BJ (cell line): ENCODE data around the gene TP53I11. TPM values are rescaled to one million over a fixed set of nuclear protein-coding genes. Genes with fewer than 3 reads are reported as not detected.

Experiments used
- CTCF ChIA-PET: fragments of 350-600 bp; formaldehyde crosslinking; extraction: SDS; loops from one replicate; lab custom pipeline; 2021; ENCODE audit warnings: antibody characterized with exemption, inconsistent platforms; lab: Yijun Ruan, JAX
- POLR2A ChIA-PET: fragments of 300-600 bp; sonication (Branson Sonifier 250); formaldehyde crosslinking; extraction: SDS; loops from one replicate; lab custom pipeline; 2021; ENCODE audit warnings: antibody characterized with exemption; lab: Charles Lee
- DNase-seq: peaks from one replicate; pipeline ENCODE4 v3.0.0-alpha.2; 2011; ENCODE audit warnings: low read depth
- H3K27me3 ChIP-seq: 2 replicates; pipeline ENCODE4 v1.6.0; 2011; ENCODE audit warnings: low read length; ENCODE audit not compliant: control insufficient read depth, insufficient read depth
- H3K36me3 ChIP-seq: 2 replicates; pipeline ENCODE4 v1.5.1; 2011; ENCODE audit warnings: low read length; ENCODE audit not compliant: control insufficient read depth, insufficient read depth
- H3K4me3 ChIP-seq: 2 replicates; pipeline ENCODE4 v1.5.1; 2011; ENCODE audit warnings: low read depth, mild to moderate bottlenecking, control low read depth, low read length
- polyA plus RNA-seq: library from polyadenylated mRNA; depleted of rRNA; stranded (reverse); fragments of >200 nt; gene quantifications from 2 replicates; pipeline ENCODE4 v1.2.3, GENCODE V29; 2011; rRNA removed
- TF ChIP-seq, protein P1 (sequence below): IDR thresholded peaks from 2 replicates; pipeline ENCODE4 v1.5.1; 2011; ENCODE audit warnings: low read depth, mild to moderate bottlenecking, control low read depth, inconsistent platforms, low read length, moderate library complexity; ENCODE audit not compliant: insufficient read depth

TP53I11 gene
- polyA plus RNA-seq, 1 experiment: 29.6 TPM

DNA sequence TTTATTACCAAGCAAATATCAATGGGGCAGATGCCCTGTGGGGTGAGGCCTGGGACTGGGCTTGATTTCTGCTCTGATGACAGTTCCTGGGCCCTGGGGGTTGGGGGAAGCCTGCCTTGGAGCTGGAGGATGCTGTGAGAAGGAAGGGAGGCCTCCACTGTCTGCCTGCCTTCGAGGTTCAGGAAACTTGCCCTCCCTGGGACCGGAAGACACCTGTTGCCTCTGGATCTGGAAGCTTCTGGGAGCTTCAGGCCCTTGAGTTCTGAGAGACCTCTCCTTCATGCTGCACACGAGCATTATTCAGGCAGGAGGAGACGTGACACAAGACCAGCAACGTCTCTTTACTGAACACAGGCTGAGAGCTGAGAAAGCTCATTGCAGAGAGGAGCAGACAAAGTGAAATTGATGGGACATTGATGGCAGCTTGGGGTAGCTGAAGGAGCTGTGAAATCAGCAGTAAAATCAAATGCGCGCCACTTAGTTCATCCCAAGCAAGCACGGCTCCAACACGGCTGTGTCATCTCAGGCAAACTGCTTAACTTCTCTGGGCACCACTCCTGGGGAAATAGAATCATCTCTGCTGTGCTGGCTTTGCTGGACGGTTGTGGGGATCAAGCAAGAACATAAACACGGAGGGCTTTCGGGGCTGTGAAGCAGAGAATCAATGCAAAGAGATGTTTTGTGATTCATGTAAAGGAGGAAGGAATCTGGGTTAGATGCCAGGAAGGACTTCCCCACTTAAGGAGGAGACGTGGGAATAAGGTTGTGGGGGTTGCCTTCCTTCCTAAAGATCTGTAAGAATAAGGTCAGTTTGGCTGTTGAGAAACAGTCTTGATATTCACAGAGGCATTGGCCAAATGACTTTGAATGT, 64.5 kb downstream of the TP53I11 start:
- Histone ChIP-seq H3K36me3 (no peaks in the 10 kb centered on the region), H3K27me3 (peaks cover 2% of the 10 kb centered on the region; the same call in 1 of the 2 replicates), H3K4me3 (no peak overlapping the region)
- POLR2A ChIA-PET: no interaction called here
- no peak for DNase-seq
- TF ChIP-seq, protein P1, sequence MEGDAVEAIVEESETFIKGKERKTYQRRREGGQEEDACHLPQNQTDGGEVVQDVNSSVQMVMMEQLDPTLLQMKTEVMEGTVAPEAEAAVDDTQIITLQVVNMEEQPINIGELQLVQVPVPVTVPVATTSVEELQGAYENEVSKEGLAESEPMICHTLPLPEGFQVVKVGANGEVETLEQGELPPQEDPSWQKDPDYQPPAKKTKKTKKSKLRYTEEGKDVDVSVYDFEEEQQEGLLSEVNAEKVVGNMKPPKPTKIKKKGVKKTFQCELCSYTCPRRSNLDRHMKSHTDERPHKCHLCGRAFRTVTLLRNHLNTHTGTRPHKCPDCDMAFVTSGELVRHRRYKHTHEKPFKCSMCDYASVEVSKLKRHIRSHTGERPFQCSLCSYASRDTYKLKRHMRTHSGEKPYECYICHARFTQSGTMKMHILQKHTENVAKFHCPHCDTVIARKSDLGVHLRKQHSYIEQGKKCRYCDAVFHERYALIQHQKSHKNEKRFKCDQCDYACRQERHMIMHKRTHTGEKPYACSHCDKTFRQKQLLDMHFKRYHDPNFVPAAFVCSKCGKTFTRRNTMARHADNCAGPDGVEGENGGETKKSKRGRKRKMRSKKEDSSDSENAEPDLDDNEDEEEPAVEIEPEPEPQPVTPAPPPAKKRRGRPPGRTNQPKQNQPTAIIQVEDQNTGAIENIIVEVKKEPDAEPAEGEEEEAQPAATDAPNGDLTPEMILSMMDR: no peak
- CTCF ChIA-PET: interaction anchor here (0.8 to 2.3 kb wide), 6 partner anchors 9 to 269 kb away, joined by 3 to 6 read pairs (median 4); no protein-coding TSS in a partner anchor

DNA sequence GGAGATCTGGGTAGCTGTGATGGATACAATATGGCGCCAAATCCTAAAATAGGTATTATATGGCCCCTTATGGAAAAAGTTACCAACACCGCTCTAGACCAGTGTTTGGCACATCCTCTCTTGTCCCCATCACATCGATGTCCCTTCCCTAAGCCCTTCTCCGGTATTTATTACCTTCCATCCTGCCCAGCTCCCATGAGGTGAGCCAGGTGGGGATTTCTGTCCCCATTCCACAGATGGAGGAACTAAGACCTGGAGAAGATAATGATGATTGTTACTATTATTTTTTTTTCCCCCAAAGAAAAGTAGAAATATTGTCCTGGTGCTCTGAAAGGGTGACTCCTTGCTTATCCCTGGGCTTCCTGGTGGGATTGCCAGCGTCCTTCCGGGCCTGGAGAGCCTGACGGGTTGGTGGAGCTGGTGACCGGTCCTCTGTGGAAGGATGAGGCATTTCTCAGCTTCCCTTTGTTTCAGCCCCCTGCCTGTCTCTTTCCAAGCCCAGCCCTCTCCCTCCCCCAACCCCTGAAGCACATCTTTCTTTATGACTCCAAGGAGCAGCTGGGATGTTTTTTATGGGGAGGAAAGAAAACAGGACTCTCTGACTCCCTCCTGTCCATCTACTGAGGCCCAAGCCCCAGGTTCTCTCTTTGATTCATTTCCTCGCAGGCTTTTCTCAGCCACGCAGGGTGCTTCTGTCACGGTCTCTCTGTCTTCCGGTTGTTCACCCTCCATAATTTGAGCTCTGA, 65.4 kb downstream of the TP53I11 start:
- POLR2A ChIA-PET: no interaction called here
- DNase-seq: no peak
- peaks cover 4% of the 10 kb centered on the region for H3K27me3 ChIP-seq
- CTCF ChIA-PET: interaction anchor here (0.7 to 2.3 kb wide), 3 partner anchors 10 to 15 kb away, joined by 4 to 6 read pairs (median 4); no protein-coding TSS in a partner anchor
- H3K4me3 ChIP-seq: no peak overlapping the region
- TF ChIP-seq, protein P1: no peak
- no peaks in the 10 kb centered on the region for H3K36me3 ChIP-seq

DNA sequence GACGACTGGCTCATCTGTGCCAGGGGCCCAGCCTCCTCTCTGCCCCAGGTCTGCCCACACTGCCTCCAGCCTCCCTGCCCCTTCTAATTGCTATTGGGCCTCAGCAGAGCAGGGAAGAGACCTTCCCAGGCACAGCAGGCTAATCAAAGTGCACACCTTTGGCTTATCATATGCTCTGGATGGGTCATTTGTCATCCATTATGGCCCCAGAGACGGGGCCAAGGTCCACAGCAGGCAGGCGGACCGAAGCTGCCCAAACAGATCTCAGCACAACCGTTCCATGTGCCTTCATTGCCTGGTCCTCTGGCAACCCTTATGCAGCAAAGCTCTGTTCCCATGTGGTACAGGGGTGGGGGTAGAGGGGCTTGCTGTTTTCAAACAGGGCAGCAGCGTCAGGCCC, 66.6 kb downstream of the TP53I11 start:
- Histone ChIP-seq H3K36me3 (no peaks in the 10 kb centered on the region), H3K4me3 (no peak overlapping the region), H3K27me3 (peaks cover 10% of the 10 kb centered on the region)
- TF ChIP-seq, protein P1: no peak
- CTCF ChIA-PET: no interaction called here
- POLR2A ChIA-PET: no interaction called here
- no peak for DNase-seq

DNA sequence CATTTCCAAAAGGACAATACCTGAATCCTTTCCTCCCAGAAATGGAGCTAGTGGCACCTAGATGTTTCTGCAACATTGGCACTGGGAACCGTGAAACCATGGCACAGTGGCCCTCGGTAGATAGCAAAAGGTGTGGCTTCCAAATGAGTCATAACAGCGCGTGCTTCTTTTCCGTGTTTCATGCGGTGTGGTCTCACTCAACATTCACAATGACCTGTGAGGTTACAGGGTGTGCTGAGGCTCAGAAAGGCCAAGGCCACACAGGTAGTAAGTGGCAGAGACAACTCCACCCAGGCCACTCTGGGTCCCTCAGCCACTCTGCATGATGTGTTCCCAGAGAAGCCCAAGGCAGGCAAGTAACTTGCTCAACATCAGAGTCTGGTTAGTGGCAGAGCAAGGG, 67.4 kb downstream of the TP53I11 start:
- POLR2A ChIA-PET: no interaction called here
- Histone ChIP-seq H3K27me3 (peaks cover 13% of the 10 kb centered on the region), H3K4me3 (no peak overlapping the region), H3K36me3 (no peaks in the 10 kb centered on the region)
- no peak for DNase-seq
- CTCF ChIA-PET: interaction anchor here (0.8 to 1.3 kb wide), 3 partner anchors 10 to 154 kb away, joined by 3 to 4 read pairs (median 3); no protein-coding TSS in a partner anchor
- TF ChIP-seq, protein P1: no peak

Other genes starting within 250 kb of the TP53I11 start
- gene TSPAN18, start 223.9 kb downstream of the TP53I11 start, polyA plus RNA-seq: 0.20 and 0.55 TPM in 2 replicates
- gene PRDM11, start 195.8 kb upstream of the TP53I11 start, polyA plus RNA-seq: 3.4 and 5.8 TPM in 2 replicates